ENCODE measurements around the gene PTPRO. TPM values are rescaled to one million over a fixed set of nuclear protein-coding genes. Genes with fewer than 3 reads are reported as not detected.

Gene PTPRO
- total RNA-seq, 1 donor from 2014 or later = 1.6 TPM

DNA sequence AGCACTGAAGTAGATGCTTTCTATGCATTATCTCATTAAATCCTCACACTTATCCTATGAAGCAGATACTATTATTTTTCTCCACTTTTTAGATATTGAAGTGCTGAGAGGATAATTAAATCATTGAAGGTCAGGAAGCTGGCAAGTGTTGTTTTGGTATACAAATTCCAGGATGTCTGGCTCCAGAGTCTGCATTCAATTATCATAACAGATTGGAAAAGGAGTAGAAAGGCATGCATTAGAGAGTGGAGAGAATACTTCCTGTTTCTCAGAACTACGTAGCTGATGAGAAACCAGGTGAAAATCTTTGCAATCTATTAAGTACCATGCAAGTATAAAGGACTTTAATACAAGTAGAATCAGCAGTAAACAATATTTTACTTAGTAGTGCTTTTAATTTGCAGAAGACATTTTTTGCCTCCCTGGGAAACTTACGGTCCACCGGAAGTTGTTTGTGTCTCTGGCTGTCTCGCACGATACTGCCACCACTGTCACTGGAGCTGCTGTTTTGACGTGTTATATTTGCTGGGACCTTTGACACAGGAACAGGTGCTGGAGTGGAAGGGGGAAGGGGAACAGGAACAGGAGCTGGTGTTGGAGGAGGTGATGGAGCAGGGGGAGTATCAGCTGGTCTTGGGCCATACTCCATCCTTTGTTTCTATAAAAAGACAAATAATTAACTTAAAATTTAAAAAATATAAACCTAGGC lies 308.9 kb downstream of the PTPRO start:
- intact Hi-C loops (cut with micrococcal nuclease) = no loop called here
- no peaks in the 10 kb centered on the region for H3K4me1 Mint-ChIP-seq
- peaks cover 6% of the 10 kb centered on the region for H3K27me3 Mint-ChIP-seq
- no peak overlapping the region for H3K4me3 Mint-ChIP-seq
- no peak for DNase-seq
- H3K9me3 Mint-ChIP-seq = no peaks in the 10 kb centered on the region
- no peaks in the 10 kb centered on the region for H3K36me3 Mint-ChIP-seq (ENCODE audit: low read depth)
- H3K27ac Mint-ChIP-seq = no peak overlapping the region

DNA sequence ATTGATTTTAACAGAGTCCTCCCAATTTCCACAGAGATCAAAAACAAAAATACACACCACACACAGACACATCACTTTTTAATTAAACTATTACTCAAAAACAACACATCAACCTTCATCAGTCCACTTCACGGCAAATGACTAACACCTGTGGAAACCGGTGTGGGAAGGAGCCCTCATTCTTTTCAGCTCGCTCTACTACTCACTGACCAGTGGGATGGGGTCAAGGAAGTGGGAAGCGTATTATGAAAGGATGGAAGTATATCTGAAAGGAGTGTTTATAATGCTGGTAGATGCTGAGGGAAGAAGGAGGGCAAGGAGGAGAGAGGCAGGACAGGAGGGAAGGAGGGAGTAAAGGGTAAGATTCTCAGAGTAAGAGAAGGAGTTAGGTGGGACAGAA lies 310.4 kb downstream of the PTPRO start:
- DNase-seq = no peak
- peaks cover 10% of the 10 kb centered on the region for H3K27me3 Mint-ChIP-seq
- no peak overlapping the region for H3K4me3 Mint-ChIP-seq
- no peaks in the 10 kb centered on the region for H3K9me3 Mint-ChIP-seq
- intact Hi-C loops (cut with micrococcal nuclease) = no loop called here
- H3K4me1 Mint-ChIP-seq = no peaks in the 10 kb centered on the region
- H3K36me3 Mint-ChIP-seq (ENCODE audit: low read depth) = no peaks in the 10 kb centered on the region
- H3K27ac Mint-ChIP-seq = no peak overlapping the region

DNA sequence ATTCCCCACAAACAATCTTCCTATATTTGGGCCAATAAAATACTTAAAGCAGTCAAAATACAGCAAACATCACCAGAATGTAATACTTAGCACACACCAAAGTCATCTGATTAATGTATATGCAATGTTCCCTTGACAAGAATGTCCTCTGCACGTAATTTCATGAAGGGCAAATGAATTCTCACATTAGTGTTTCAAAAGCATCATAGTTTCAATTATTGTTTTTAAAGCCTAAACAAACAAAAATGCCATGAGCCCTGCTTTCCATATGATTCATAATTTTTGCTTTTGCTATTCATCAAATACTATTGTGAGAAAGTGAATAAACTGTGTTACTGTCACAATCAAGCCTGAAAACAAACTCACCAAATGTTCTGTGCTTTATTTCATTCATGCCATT lies 310.9 kb downstream of the PTPRO start:
- Mint-ChIP-seq H3K27ac (no peak overlapping the region), H3K9me3 (no peaks in the 10 kb centered on the region), H3K4me3 (no peak overlapping the region), H3K36me3 (ENCODE audit: low read depth) (no peaks in the 10 kb centered on the region), H3K4me1 (no peaks in the 10 kb centered on the region), H3K27me3 (peaks cover 11% of the 10 kb centered on the region)
- no peak for DNase-seq
- intact Hi-C loops (cut with micrococcal nuclease) = no loop called here

DNA sequence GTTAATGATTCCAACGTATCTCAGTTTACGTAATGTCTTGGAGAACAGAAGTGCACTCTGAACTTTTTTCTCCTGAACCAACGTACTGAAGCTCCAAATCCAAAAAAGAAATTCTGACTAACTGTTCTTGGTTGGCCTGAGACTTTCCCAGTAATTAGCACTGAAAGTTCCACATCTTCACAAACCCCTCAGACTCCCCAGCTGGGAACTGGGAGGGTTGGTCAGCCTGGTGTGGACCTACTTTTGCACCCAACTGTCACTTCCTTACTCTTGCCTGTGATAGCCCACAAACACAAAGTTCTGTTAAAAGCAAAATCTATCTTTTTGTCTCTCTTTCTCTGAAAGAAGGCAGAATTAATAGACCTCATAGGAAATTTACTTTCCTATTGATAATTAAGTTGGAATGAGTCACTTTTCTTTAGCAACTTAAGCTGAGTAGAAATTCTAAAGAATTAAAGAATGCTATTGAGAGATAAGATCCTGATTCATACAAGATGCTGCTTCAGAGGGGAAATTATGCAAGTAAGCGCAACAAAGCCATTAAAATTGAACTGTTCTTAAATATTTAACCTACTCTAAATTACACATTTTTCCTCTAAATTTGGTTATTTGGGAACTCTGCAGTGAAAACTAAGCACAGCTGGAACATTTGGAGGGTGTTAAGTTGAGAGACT lies 311.8 kb downstream of the PTPRO start:
- intact Hi-C loops (cut with micrococcal nuclease) = no loop called here
- Mint-ChIP-seq H3K36me3 (ENCODE audit: low read depth) (no peaks in the 10 kb centered on the region), H3K27ac (no peak overlapping the region), H3K4me1 (no peaks in the 10 kb centered on the region), H3K9me3 (no peaks in the 10 kb centered on the region), H3K27me3 (peaks cover 13% of the 10 kb centered on the region), H3K4me3 (no peak overlapping the region)
- DNase-seq = no peak

DNA sequence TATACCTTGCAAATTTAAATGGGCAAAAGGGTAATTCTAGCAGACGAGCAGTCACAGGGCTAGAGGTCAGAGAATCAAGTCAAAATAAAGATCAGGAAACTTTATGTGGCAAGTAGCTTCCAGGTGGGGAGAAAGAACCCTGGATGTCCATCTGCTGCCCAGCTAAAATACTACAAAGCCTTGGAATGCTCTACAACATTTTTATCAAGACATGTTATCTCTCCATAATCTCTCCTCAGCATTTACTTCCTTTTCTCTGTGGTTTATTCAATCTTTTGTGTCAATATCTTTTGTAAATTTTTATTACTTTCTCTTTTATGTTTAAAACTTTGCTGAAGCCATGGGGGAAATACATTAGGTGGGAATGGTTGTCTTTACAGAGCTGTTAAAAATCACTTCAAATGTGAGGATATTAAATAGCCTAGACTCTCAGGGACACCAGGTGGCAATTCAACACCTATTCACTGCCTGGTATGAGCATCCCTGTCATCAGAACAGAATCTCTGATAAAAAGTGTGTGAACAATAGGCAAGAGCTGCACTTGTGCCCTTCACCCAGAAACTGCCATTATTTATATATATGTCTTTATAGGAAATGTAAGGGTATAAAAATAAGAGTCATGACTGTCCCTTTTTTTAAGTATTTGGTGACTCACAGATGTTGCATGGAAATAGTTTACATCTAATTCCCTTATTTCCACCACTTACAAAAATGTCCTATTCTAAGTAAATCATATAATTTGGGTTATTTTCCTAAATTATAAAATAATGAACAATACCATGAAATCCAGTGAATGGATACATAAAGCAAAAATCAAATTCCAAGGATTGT lies 314.0 kb downstream of the PTPRO start:
- no peaks in the 10 kb centered on the region for H3K36me3 Mint-ChIP-seq (ENCODE audit: low read depth)
- intact Hi-C loops (cut with micrococcal nuclease) = no loop called here
- peaks cover 15% of the 10 kb centered on the region for H3K27me3 Mint-ChIP-seq
- no peak overlapping the region for H3K27ac Mint-ChIP-seq
- no peaks in the 10 kb centered on the region for H3K4me1 Mint-ChIP-seq
- DNase-seq = no peak
- H3K9me3 Mint-ChIP-seq = no peaks in the 10 kb centered on the region
- H3K4me3 Mint-ChIP-seq = no peak overlapping the region

DNA sequence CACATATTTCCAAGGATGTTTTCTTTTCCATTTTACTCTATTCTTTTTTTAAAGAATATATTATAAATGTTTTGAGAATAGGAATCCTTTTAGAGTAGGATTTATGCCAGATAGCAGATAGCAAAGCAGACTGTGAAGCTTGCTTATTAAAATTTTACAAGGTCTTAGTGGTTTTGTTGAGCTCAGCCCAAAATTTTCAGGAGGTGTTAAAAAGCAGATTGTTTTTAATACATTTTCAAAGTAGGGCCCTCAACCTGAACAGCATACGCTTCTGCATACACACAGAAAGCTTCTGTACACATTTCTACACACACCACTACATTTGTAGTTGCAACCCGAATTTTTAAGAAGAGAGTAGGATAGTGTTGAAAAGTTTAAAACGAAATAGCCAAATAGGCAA lies 315.9 kb downstream of the PTPRO start:
- Mint-ChIP-seq H3K27me3 (peaks cover 15% of the 10 kb centered on the region), H3K4me3 (no peak overlapping the region), H3K4me1 (no peaks in the 10 kb centered on the region), H3K36me3 (ENCODE audit: low read depth) (no peaks in the 10 kb centered on the region), H3K27ac (no peak overlapping the region), H3K9me3 (no peaks in the 10 kb centered on the region)
- intact Hi-C loops (cut with micrococcal nuclease) = no loop called here
- DNase-seq = no peak

DNA sequence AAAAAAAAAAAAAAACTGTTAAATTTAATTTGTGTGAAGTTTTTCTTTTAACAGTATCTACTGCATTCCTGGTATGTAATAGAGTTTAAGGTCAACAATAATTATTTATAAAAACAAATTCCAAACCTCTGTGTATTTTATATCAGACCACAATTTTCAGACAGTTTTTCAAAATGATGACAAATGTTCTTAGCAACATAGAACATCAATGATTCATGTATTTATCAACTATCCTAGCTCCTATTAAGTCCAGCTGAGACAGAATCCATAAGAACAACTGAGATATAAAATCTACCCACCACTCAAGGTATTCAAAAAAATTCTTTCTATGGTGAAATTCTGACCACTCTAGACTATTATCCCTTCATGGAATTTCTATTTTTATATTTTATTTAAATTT lies 322.4 kb downstream of the PTPRO start:
- DNase-seq = no peak
- intact Hi-C loops (cut with micrococcal nuclease) = no loop called here
- H3K4me1 Mint-ChIP-seq = no peaks in the 10 kb centered on the region
- no peaks in the 10 kb centered on the region for H3K36me3 Mint-ChIP-seq (ENCODE audit: low read depth)
- no peak overlapping the region for H3K27ac Mint-ChIP-seq
- H3K4me3 Mint-ChIP-seq = no peak overlapping the region
- peaks cover 2% of the 10 kb centered on the region for H3K27me3 Mint-ChIP-seq
- no peaks in the 10 kb centered on the region for H3K9me3 Mint-ChIP-seq

DNA sequence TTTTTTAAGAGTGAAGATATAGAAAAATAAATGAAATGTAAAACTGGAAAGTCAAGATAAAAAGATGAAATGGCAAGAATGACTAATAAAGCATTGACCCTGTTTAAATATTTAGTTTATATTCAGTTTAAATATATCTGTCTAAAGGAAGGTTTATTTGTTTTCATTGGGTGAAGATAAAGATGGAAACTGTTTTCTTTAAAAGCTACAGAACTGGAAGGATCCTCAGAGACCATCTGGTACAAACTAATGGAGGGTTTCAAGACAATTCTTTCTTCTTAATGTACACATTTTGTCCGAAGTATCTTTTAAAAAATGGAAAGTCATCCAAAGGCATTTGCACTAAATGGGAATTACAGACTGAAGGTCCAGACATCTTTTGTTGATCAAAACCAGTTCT lies 324.3 kb downstream of the PTPRO start:
- H3K27ac Mint-ChIP-seq = no peak overlapping the region
- peaks cover 9% of the 10 kb centered on the region for H3K27me3 Mint-ChIP-seq
- H3K4me1 Mint-ChIP-seq = no peaks in the 10 kb centered on the region
- no peak for DNase-seq
- no peak overlapping the region for H3K4me3 Mint-ChIP-seq
- intact Hi-C loops (cut with micrococcal nuclease) = no loop called here
- H3K36me3 Mint-ChIP-seq (ENCODE audit: low read depth) = no peaks in the 10 kb centered on the region
- no peaks in the 10 kb centered on the region for H3K9me3 Mint-ChIP-seq

Other genes starting within 250 kb of the PTPRO start
- gene RERG, start 101.1 kb upstream of the PTPRO start, total RNA-seq = not detected in 2 replicates

Data from activated CD4-positive, alpha-beta T cell treated with anti-CD3 and anti-CD28 coated beads, Interleukin-2, amount 10 ng/mL, durations not matched to agents 24 days and 14 days (primary cell).